GM12878 (cell line): ENCODE results near the gene B3GALNT2. TPM values are rescaled to one million over a fixed set of nuclear protein-coding genes. Genes with fewer than 3 reads are reported as not detected.

Experiments used
- ATAC-seq: fragments of 200-7000 bp; cut with Tn5 transposase; 3 replicates; pipeline ENCODE4 v1.9.1; 2020; ENCODE audit warnings: mild to moderate bottlenecking, moderate library complexity
- BruUV-seq: library from RNA; stranded (reverse); fragments of 400-500 nt; replicated peaks from 2 replicates; lab custom pipeline; 2021; lab: Mats Ljungman, UMichigan
- CTCF ChIA-PET: fragments of 300-600 bp; sonication (Branson Sonifier 250); formaldehyde crosslinking; extraction: SDS; loops from one replicate; lab custom pipeline; 2021; ENCODE audit warnings: inconsistent platforms; lab: Yijun Ruan, JAX
- POLR2A ChIA-PET: fragments of 350-600 bp; formaldehyde crosslinking; extraction: SDS; loops from one replicate; lab custom pipeline; 2021; ENCODE audit warnings: inconsistent platforms; lab: Charles Lee
- RAD21 ChIA-PET: fragments of 300-600 bp; sonication (Branson Sonifier 250); formaldehyde crosslinking; loops from one replicate; lab custom pipeline; 2023; ENCODE audit warnings: antibody characterized with exemption; ENCODE audit not compliant: unreplicated experiment; lab: Charles Lee
- SMC1A ChIA-PET: fragments of 300-600 bp; sonication (Branson Sonifier 250); formaldehyde crosslinking; loops from one replicate; lab custom pipeline; 2023; ENCODE audit not compliant: unreplicated experiment, uncharacterized antibody; lab: Charles Lee
- DNase-seq: peaks from one replicate; pipeline ENCODE4 v3.0.0-alpha.2; 2011; ENCODE audit warnings: low read depth, low spot score
- FAIRE-seq: peaks from 3 replicates; lab custom pipeline; 2011; peaks lifted over from hg19 to GRCh38; lab: Jason Lieb, UNC
- H2AFZ ChIP-seq: 2 replicates; pipeline ENCODE4 v1.6.0; 2011; ENCODE audit warnings: low read depth, low read length, control low read depth; ENCODE audit not compliant: control insufficient read depth
- H3K27ac ChIP-seq: 2 replicates; pipeline ENCODE4 v1.5.1; 2011; ENCODE audit warnings: control low read depth; ENCODE audit not compliant: control insufficient read depth, insufficient read depth
- H3K27me3 ChIP-seq, 2 experiments: replicated peaks in 1 of 2; 2 replicates each; pipeline versions ENCODE4 v1.6.0 to v1.6.1; 2011; ENCODE audit warnings: low read length in 1 of 2; ENCODE audit not compliant: control insufficient read depth in 2 of 2, insufficient read depth in 2 of 2
- H3K36me3 ChIP-seq, 2 experiments: 2 replicates each; pipeline ENCODE4 v1.5.1; 2011; ENCODE audit warnings: low read length in 1 of 2; ENCODE audit not compliant: control insufficient read depth in 2 of 2, insufficient read depth in 2 of 2
- H3K4me1 ChIP-seq: 2 replicates; pipeline ENCODE4 v1.6.1; 2011; ENCODE audit warnings: mild to moderate bottlenecking, low read length, moderate library complexity, mixed read lengths; ENCODE audit not compliant: control insufficient read depth, insufficient read depth
- H3K4me2 ChIP-seq: 2 replicates; pipeline ENCODE4 v1.6.0; 2011; ENCODE audit warnings: control low read depth; ENCODE audit not compliant: control insufficient read depth, insufficient read depth
- H3K4me3 ChIP-seq: fragments of 200-600 bp; sonication (generic); 2 replicates; pipeline ENCODE4 v1.5.1; 2016
- H3K79me2 ChIP-seq: 2 replicates; pipeline ENCODE4 v1.6.0; 2011; ENCODE audit warnings: low read length; ENCODE audit not compliant: control insufficient read depth, insufficient read depth
- H3K9ac ChIP-seq: 2 replicates; pipeline ENCODE4 v1.8.0; 2011; ENCODE audit warnings: low read length, control low read depth, mixed read lengths; ENCODE audit not compliant: control insufficient read depth, insufficient read depth
- H3K9me3 ChIP-seq: replicated peaks from 3 replicates; pipeline ENCODE4 v1.5.1; 2011; ENCODE audit warnings: mild to moderate bottlenecking, low read length; ENCODE audit not compliant: control insufficient read depth, insufficient read depth
- H4K20me1 ChIP-seq: 2 replicates; pipeline ENCODE4 v1.6.0; 2011; ENCODE audit not compliant: control insufficient read depth, insufficient read depth
- BHLHE40 ChIP-seq, 2 experiments: fragments of 450-650 bp in 1 of 2; IDR thresholded peaks; 2 replicates each; pipeline ENCODE4 v1.6.1; 2011 to 2017; ENCODE audit warnings: low read depth in 2 of 2, borderline replicate concordance in 1 of 2, improper control_type of control experiment in 1 of 2, low read length in 1 of 2, mild to moderate bottlenecking in 1 of 2
- FOS ChIP-seq: IDR thresholded peaks from 3 replicates; pipeline ENCODE4 v1.6.1; 2011; ENCODE audit warnings: borderline replicate concordance; ENCODE audit not compliant: insufficient read length; ENCODE audit errors: extremely low read depth
- MYB ChIP-seq: fragments of 150-350 bp; IDR thresholded peaks from 2 replicates; pipeline ENCODE4 v1.6.1; 2014; ENCODE audit warnings: mild to moderate bottlenecking, low read depth, low read length, borderline replicate concordance
- POLR2A ChIP-seq: IDR thresholded peaks from 2 replicates; pipeline ENCODE4 v1.6.1; 2011; ENCODE audit warnings: low read depth, mild to moderate bottlenecking, low read length
- RELA ChIP-seq: fragments of 450-650 bp; IDR thresholded peaks from 2 replicates; pipeline ENCODE4 v1.8.0; 2014; ENCODE audit warnings: borderline replicate concordance; ENCODE audit not compliant: partially characterized antibody
- SMAD1 ChIP-seq: fragments of 450-650 bp; IDR thresholded peaks from 2 replicates; pipeline ENCODE4 v1.6.1; 2018; ENCODE audit warnings: mild to moderate bottlenecking, low read depth; ENCODE audit not compliant: partially characterized antibody
- ZBED1 ChIP-seq: IDR thresholded peaks from 2 replicates; pipeline ENCODE4 v1.6.1; 2016; ENCODE audit warnings: borderline replicate concordance
- ZNF207 ChIP-seq: fragments of 450-650 bp; IDR thresholded peaks from 2 replicates; pipeline ENCODE4 v1.6.1; 2014; ENCODE audit warnings: antibody characterized with exemption, mild to moderate bottlenecking, borderline replicate concordance
- WGBS: methylation state at CpG from one replicate; pipeline ENCODE4 v1.1.6; 2016; ENCODE audit warnings: low lambda C conversion rate; ENCODE audit not compliant: insufficient replicate concordance, insufficient coverage; ENCODE audit errors: missing lambda C conversion rate; 5-methylcytosine and 5-hydroxymethylcytosine counted together
- in situ Hi-C: fragments of 300-500 bp; cut with MboI; formaldehyde crosslinking; loops from 9 replicates; pipeline ENCODE4 v1.14.3; 2018; ENCODE audit warnings: mixed read lengths
- intact Hi-C: fragments of 100-400 bp; cut with micrococcal nuclease; formaldehyde crosslinking; loops from one replicate; pipeline ENCODE4 v1.14.2; 2022; ENCODE audit not compliant: unreplicated experiment
- polyA plus RNA-seq, 11 experiments: library from polyadenylated mRNA; depleted of rRNA in 4 of 11; unstranded in 6 of 11; stranded (reverse) in 5 of 11; fragments of >200 nt; fragmentation: Nextera tagmentation in 4 of 11; fragmentation: Illumina TruSeq in 1 of 11; extraction: Ambion mirVana in 4 of 11; extraction: Trizol in 1 of 11; gene quantifications; 1 replicate in 1 of 11; 2 replicates in 10 of 11; pipeline versions ENCODE4 v1.2.1 to v1.2.3, GENCODE V29; 2011 to 2016; ENCODE audit warnings: inconsistent platforms in 2 of 11, missing spikeins in 2 of 11, low read depth in 1 of 11
- total RNA-seq, 4 experiments: library from RNA; depleted of rRNA in 3 of 4; stranded (reverse); fragments of >200 nt in 3 of 4; fragmentation: Illumina TruSeq in 1 of 4; extraction: Trizol in 1 of 4; gene quantifications; 2 replicates each; pipeline versions ENCODE4 v1.2.1 to v1.2.3, GENCODE V29; 2013 to 2021
- TF ChIP-seq, protein P1 (sequence below): IDR thresholded peaks from 2 replicates; pipeline ENCODE4 v1.6.1; 2012; ENCODE audit warnings: low read depth, low read length, improper control_type of control experiment
- TF ChIP-seq, protein P2 (sequence below): IDR thresholded peaks from 2 replicates; pipeline ENCODE4 v1.6.1; 2011; ENCODE audit warnings: low read depth, mild to moderate bottlenecking, low read length, moderate library complexity, borderline replicate concordance; ENCODE audit errors: extremely low read depth
- TF ChIP-seq, protein P3 (sequence below): IDR thresholded peaks from 2 replicates; pipeline ENCODE4 v1.6.1; 2012; ENCODE audit warnings: improper control_type of control experiment, low read depth, low read length; ENCODE audit not compliant: insufficient replicate concordance

Gene B3GALNT2
- total and polyA plus RNA-seq, 10 of the 15 experiments (the other 5 are each of a cell fraction or from before 2014, with no cell fraction given): 0.77 to 19.7 (median 12.7) TPM

DNA sequence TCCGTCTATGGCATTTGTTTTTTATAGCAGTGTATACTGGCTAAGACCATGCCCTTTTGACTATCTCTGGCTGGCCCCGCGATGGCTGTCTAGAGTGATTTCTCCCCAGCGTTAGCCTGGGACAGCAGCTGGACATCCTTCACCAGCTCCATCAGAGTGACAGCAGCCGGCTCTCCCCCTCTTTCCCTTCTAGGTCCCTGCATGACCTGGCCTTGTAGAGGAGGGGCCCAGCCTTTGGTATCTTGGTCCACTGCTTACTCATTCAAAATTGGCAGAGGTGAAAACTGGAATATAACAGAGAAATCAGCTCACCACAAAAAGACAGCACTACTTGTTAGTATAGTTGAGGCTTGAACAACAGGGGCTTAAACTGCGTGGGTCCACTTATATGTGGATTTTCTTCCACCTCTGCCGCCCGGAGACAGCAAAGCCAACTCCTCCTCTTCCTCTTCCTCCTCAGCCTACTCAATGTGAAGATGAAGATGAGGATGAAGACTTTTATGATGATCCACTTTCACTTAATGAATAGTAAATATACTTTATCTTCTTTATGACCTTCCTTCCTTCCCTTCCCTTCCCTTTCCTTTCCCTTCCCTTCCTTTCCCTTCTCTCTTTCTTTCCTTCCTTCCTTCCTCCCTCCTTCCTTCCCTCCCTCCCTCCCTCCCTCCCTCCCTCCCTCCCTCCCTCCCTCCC is 29.4 kb upstream of the B3GALNT2 start:
- CTCF ChIA-PET: no interaction called here

DNA sequence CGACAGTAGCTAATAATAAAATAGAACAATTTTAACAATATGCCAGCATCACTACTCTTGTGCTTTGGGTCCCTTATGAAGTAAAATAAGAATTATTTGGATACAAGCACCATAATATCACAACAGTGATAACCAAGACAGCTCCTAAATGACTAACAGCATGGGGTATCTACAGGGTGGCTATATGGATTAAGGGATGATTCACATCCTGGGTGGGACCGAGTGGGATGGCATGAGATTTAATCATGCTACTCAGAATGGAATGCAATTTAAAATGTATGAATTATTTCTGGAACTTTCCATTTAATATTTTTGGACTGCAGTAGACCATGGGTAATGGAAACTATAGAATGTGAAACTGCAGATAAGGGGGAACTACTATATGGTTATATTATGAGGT is 28.1 kb upstream of the B3GALNT2 start:
- H3K27me3 ChIP-seq: 0 out of 4 replicates have a peak, but pooled peaks cover 0 to 3% of the 10 kb centered on the region in 2 experiments
- ChIA-PET POLR2A (no interaction called here), RAD21 (interaction anchor here (1.4 kb wide), 1 partner anchor 8 kb away, joined by 5 read pairs; no protein-coding TSS in a partner anchor), SMC1A (no interaction called here), CTCF (interaction anchor here (1.9 kb wide), 1 partner anchor 69 kb away, joined by 4 read pairs; no protein-coding TSS in a partner anchor)
- no peaks in the 10 kb centered on the region for H3K79me2 ChIP-seq
- H3K4me1 ChIP-seq: no peaks in the 10 kb centered on the region
- 52% methylated on average over 2 of the region's 2 CpGs for WGBS
- no peaks in the 10 kb centered on the region for H4K20me1 ChIP-seq
- no TSS peak for BruUV-seq
- ATAC-seq (no peak), DNase-seq (no peak), FAIRE-seq (no peak)
- no peak overlapping the region for H3K4me2 ChIP-seq
- intact Hi-C loops (no loop called here), in situ Hi-C loops (no loop called here)
- H3K9ac ChIP-seq: no peak overlapping the region
- H3K4me3 ChIP-seq: no peak overlapping the region
- H3K27ac ChIP-seq: no peak overlapping the region
- H3K9me3 ChIP-seq: no peaks in the 10 kb centered on the region
- H2AFZ ChIP-seq: no peak overlapping the region
- no peaks in the 10 kb centered on the region for H3K36me3 ChIP-seq
- TF ChIP-seq, protein P1, sequence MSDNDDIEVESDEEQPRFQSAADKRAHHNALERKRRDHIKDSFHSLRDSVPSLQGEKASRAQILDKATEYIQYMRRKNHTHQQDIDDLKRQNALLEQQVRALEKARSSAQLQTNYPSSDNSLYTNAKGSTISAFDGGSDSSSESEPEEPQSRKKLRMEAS: no peak
- no peak for TF ChIP-seq SMAD1
- TF ChIP-seq, protein P2, sequence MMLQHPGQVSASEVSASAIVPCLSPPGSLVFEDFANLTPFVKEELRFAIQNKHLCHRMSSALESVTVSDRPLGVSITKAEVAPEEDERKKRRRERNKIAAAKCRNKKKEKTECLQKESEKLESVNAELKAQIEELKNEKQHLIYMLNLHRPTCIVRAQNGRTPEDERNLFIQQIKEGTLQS: no peak
- no peak for TF ChIP-seq MYB
- TF ChIP-seq BHLHE40 (IDR thresholded peaks at IDR 0.05; ENCODE audit: borderline replicate concordance in 1 of 2, low read depth in 2 of 2, low read length in 1 of 2): no peak
- TF ChIP-seq, protein P3, sequence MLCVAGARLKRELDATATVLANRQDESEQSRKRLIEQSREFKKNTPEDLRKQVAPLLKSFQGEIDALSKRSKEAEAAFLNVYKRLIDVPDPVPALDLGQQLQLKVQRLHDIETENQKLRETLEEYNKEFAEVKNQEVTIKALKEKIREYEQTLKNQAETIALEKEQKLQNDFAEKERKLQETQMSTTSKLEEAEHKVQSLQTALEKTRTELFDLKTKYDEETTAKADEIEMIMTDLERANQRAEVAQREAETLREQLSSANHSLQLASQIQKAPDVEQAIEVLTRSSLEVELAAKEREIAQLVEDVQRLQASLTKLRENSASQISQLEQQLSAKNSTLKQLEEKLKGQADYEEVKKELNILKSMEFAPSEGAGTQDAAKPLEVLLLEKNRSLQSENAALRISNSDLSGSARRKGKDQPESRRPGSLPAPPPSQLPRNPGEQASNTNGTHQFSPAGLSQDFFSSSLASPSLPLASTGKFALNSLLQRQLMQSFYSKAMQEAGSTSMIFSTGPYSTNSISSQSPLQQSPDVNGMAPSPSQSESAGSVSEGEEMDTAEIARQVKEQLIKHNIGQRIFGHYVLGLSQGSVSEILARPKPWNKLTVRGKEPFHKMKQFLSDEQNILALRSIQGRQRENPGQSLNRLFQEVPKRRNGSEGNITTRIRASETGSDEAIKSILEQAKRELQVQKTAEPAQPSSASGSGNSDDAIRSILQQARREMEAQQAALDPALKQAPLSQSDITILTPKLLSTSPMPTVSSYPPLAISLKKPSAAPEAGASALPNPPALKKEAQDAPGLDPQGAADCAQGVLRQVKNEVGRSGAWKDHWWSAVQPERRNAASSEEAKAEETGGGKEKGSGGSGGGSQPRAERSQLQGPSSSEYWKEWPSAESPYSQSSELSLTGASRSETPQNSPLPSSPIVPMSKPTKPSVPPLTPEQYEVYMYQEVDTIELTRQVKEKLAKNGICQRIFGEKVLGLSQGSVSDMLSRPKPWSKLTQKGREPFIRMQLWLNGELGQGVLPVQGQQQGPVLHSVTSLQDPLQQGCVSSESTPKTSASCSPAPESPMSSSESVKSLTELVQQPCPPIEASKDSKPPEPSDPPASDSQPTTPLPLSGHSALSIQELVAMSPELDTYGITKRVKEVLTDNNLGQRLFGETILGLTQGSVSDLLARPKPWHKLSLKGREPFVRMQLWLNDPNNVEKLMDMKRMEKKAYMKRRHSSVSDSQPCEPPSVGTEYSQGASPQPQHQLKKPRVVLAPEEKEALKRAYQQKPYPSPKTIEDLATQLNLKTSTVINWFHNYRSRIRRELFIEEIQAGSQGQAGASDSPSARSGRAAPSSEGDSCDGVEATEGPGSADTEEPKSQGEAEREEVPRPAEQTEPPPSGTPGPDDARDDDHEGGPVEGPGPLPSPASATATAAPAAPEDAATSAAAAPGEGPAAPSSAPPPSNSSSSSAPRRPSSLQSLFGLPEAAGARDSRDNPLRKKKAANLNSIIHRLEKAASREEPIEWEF: no peak
- TF ChIP-seq ZBED1: no peak
- TF ChIP-seq POLR2A: no peak
- no peak for TF ChIP-seq ZNF207

More for the DNA sequence above, 29.4 kb upstream of the B3GALNT2 start:
- Histone ChIP-seq H3K27ac (no peak overlapping the region), H3K9me3 (no peaks in the 10 kb centered on the region), H4K20me1 (no peaks in the 10 kb centered on the region), H3K4me2 (no peak overlapping the region), H2AFZ (no peak overlapping the region), H3K27me3 (0 out of 4 replicates have a peak, but pooled peaks cover 0 to 3% of the 10 kb centered on the region in 2 experiments), H3K4me3 (no peak overlapping the region), H3K4me1 (no peaks in the 10 kb centered on the region), H3K79me2 (no peaks in the 10 kb centered on the region), H3K9ac (no peak overlapping the region), H3K36me3 (no peaks in the 10 kb centered on the region)
- no peak for ATAC-seq
- FAIRE-seq: no peak
- ChIA-PET POLR2A (no interaction called here), SMC1A (interaction anchor here (1.3 kb wide), 1 partner anchor 178 kb away, joined by 3 read pairs; no protein-coding TSS in a partner anchor), RAD21 (no interaction called here)
- BruUV-seq: no TSS peak
- intact Hi-C loops (no loop called here), in situ Hi-C loops (no loop called here)
- TF ChIP-seq RELA (no peak), FOS (no peak)
- WGBS: 72% methylated on average over 8 of the region's 8 CpGs
- DNase-seq: no peak
